Measurements from ENCODE around the gene SRD5A2. TPM values are rescaled to one million over a fixed set of nuclear protein-coding genes. Genes with fewer than 3 reads are reported as not detected.

SRD5A2 gene
- total RNA-seq, 1 experiment from 2014 or later, result not detected

DNA sequence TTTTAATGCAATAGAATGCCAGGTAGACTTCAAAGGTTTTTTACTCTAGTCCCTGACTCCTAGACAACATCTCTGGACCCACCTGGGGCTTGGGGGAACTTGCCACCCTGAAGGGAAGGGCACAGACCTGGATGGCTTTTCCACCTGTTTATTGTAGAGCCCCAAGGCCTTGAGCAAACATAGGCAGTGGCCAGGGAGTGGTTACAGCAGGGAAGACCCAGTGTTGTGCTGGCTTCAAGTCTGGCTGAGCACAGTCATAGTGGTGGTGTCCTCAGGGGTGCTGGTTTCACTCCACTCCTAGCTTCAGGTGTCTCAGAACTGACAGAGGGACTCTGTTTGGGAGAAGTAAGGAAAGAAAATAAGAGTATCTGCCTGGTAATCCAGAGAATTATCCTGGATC is 5.5 kb upstream of the SRD5A2 start:
- no peak overlapping the region for H2AFZ ChIP-seq
- H3K27me3 ChIP-seq (ENCODE audit: insufficient read depth, low read depth), result no peaks in the 10 kb centered on the region
- ChIA-PET CTCF (no interaction called here), POLR2A (ENCODE audit: unreplicated experiment) (no interaction called here)
- H3K9me3 ChIP-seq (ENCODE audit: insufficient read depth, low read depth), result no peaks in the 10 kb centered on the region
- H3F3A ChIP-seq (ENCODE audit: insufficient read depth, low read depth), result no peaks in the 10 kb centered on the region
- no peaks in the 10 kb centered on the region for H3K36me3 ChIP-seq (ENCODE audit: low read depth)
- no peaks in the 10 kb centered on the region for H3K79me2 ChIP-seq (ENCODE audit: low read depth)
- no peak for DNase-seq
- no TSS peak for BruUV-seq (replicated peaks)
- H3K27ac ChIP-seq, result no peak overlapping the region
- H3K4me2 ChIP-seq, result no peak overlapping the region
- TF ChIP-seq, protein P1, sequence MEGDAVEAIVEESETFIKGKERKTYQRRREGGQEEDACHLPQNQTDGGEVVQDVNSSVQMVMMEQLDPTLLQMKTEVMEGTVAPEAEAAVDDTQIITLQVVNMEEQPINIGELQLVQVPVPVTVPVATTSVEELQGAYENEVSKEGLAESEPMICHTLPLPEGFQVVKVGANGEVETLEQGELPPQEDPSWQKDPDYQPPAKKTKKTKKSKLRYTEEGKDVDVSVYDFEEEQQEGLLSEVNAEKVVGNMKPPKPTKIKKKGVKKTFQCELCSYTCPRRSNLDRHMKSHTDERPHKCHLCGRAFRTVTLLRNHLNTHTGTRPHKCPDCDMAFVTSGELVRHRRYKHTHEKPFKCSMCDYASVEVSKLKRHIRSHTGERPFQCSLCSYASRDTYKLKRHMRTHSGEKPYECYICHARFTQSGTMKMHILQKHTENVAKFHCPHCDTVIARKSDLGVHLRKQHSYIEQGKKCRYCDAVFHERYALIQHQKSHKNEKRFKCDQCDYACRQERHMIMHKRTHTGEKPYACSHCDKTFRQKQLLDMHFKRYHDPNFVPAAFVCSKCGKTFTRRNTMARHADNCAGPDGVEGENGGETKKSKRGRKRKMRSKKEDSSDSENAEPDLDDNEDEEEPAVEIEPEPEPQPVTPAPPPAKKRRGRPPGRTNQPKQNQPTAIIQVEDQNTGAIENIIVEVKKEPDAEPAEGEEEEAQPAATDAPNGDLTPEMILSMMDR (conservative IDR thresholded peaks at IDR 0.05), result no peak
- TF ChIP-seq EZH2 (IDR thresholded peaks at IDR 0.05; ENCODE audit: low read depth), result no peak
- no peaks in the 10 kb centered on the region for H4K20me1 ChIP-seq (ENCODE audit: insufficient read depth)
- no peaks in the 10 kb centered on the region for H3K4me1 ChIP-seq (replicated peaks; ENCODE audit: insufficient read depth)
- H3K4me3 ChIP-seq, result no peak overlapping the region
- intact Hi-C loops (cut with micrococcal nuclease; ENCODE audit: unreplicated experiment), result no loop called here
- no peaks in the 10 kb centered on the region for H3K9me2 ChIP-seq (ENCODE audit: insufficient read depth)

DNA sequence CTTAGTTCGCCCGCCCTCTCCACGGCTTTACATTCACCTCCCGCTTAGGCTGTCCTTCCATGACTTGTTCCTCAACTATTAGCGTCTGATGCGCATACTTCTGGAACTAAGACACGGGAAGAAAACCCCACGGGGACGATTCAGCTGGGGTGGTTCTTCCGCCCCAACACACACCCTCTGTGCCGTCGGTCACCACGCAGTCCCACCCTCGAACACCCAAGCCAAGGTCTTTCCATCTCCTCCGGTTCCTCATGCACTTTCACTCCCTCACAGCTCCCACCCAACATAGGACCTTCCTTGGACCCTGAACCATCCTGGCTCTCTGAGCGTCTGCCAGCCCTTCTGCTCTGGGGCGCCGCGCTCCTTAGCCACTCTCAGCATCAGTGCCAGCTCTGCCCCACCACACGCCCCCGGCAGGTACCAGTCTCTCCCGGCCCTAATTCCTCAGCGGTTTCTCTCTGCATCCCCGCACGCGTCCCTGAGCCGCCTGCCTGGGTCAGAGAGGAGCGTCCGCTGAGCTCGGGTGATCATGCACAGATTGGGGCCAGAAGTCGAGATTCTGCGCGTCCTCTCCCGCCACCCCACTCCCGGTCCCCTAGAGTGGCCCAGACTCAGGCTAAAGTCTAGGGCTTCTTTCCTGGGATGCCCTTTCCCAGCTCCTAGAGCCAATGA is 522 bp upstream of the SRD5A2 start:
- no peak for DNase-seq
- Histone ChIP-seq H3F3A (ENCODE audit: insufficient read depth, low read depth) (peaks cover 8% of the 10 kb centered on the region; the same call in 1 of the 2 replicates), H3K9me3 (ENCODE audit: insufficient read depth, low read depth) (peaks cover 7% of the 10 kb centered on the region; the same call in 1 of the 2 replicates), H2AFZ (no peak overlapping the region), H3K4me3 (no peak overlapping the region), H3K27me3 (ENCODE audit: insufficient read depth, low read depth) (no peaks in the 10 kb centered on the region), H3K9me2 (ENCODE audit: insufficient read depth) (no peaks in the 10 kb centered on the region), H4K20me1 (ENCODE audit: insufficient read depth) (no peaks in the 10 kb centered on the region), H3K79me2 (ENCODE audit: low read depth) (no peaks in the 10 kb centered on the region), H3K4me1 (replicated peaks; ENCODE audit: insufficient read depth) (peaks cover 15% of the 10 kb centered on the region), H3K4me2 (no peak overlapping the region), H3K36me3 (ENCODE audit: low read depth) (no peaks in the 10 kb centered on the region), H3K27ac (no peak overlapping the region)
- ChIA-PET CTCF (no interaction called here), POLR2A (ENCODE audit: unreplicated experiment) (no interaction called here)
- TF ChIP-seq, protein P1 (conservative IDR thresholded peaks at IDR 0.05), result no peak
- TF ChIP-seq EZH2 (IDR thresholded peaks at IDR 0.05; ENCODE audit: low read depth), result no peak
- intact Hi-C loops (cut with micrococcal nuclease; ENCODE audit: unreplicated experiment), result no loop called here
- no TSS peak for BruUV-seq (replicated peaks)

DNA sequence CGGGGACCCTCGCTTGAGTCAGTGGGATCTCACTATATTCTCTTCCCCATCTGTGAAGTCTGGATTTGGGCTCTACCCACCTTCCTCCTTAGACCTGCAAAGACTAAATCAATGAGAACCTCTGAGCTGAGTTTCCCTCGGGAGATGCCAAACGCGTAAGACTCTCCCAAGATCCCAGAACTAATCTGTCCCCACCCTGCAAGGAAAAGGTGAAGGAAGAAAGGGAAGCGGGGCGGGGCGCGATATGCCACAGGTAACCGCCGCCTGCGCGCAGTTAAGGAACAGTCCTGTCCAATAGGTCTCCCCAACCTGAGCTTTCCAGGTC is 780 bp downstream of the SRD5A2 start:
- no peaks in the 10 kb centered on the region for H3K79me2 ChIP-seq (ENCODE audit: low read depth)
- H3K36me3 ChIP-seq (ENCODE audit: low read depth), result no peaks in the 10 kb centered on the region
- intact Hi-C loops (cut with micrococcal nuclease; ENCODE audit: unreplicated experiment), result no loop called here
- H3K9me2 ChIP-seq (ENCODE audit: insufficient read depth), result no peaks in the 10 kb centered on the region
- DNase-seq, result no peak
- no peak for TF ChIP-seq EZH2 (IDR thresholded peaks at IDR 0.05; ENCODE audit: low read depth)
- TF ChIP-seq, protein P1 (conservative IDR thresholded peaks at IDR 0.05), result no peak
- ChIA-PET POLR2A (ENCODE audit: unreplicated experiment) (no interaction called here), CTCF (no interaction called here)
- no TSS peak for BruUV-seq (replicated peaks)
- no peak overlapping the region for H2AFZ ChIP-seq
- H3K4me1 ChIP-seq (replicated peaks; ENCODE audit: insufficient read depth), result peaks cover 15% of the 10 kb centered on the region
- H3K27ac ChIP-seq, result no peak overlapping the region
- peaks cover 7% of the 10 kb centered on the region; the same call in 1 of the 2 replicates for H3K9me3 ChIP-seq (ENCODE audit: insufficient read depth, low read depth)
- no peak overlapping the region for H3K4me3 ChIP-seq
- peaks cover 8% of the 10 kb centered on the region; the same call in 1 of the 2 replicates for H3F3A ChIP-seq (ENCODE audit: insufficient read depth, low read depth)
- no peaks in the 10 kb centered on the region for H4K20me1 ChIP-seq (ENCODE audit: insufficient read depth)
- H3K4me2 ChIP-seq, result no peak overlapping the region
- no peaks in the 10 kb centered on the region for H3K27me3 ChIP-seq (ENCODE audit: insufficient read depth, low read depth)
